Loucy (cell line): Measurements from ENCODE around the gene GPR15.

Experiments
- H2AFZ ChIP-seq: fragments of 200-600 bp; sonication (generic); 2 replicates; pipeline ENCODE4 v1.6.0; 2016; ENCODE audit warnings: antibody characterized with exemption, mild to moderate bottlenecking, low read length, moderate library complexity
- H3F3A ChIP-seq: fragments of 200-600 bp; 2 replicates; pipeline ENCODE4 v1.6.0; 2016; ENCODE audit warnings: antibody characterized with exemption, low read depth, mild to moderate bottlenecking
- H3K27me3 ChIP-seq: fragments of 200-600 bp; sonication (generic); 2 replicates; pipeline ENCODE4 v1.6.1; 2014; ENCODE audit warnings: low read length, mild to moderate bottlenecking; ENCODE audit not compliant: insufficient read depth, poor library complexity, severe bottlenecking
- H3K36me3 ChIP-seq: fragments of 200-600 bp; sonication (generic); 2 replicates; pipeline ENCODE4 v1.6.1; 2016; ENCODE audit warnings: low read length; ENCODE audit not compliant: insufficient read depth
- H3K4me1 ChIP-seq: fragments of 200-600 bp; sonication (generic); 2 replicates; pipeline ENCODE4 v1.5.1; 2014; ENCODE audit warnings: low read length, mild to moderate bottlenecking; ENCODE audit not compliant: insufficient read depth, poor library complexity, severe bottlenecking
- H3K4me2 ChIP-seq: fragments of 200-600 bp; sonication (generic); 2 replicates; pipeline ENCODE4 v1.6.0; 2014; ENCODE audit warnings: antibody characterized with exemption, low read length, low read depth, mild to moderate bottlenecking; ENCODE audit not compliant: poor library complexity, severe bottlenecking
- H3K4me3 ChIP-seq: fragments of 200-600 bp; sonication (generic); 2 replicates; pipeline ENCODE4 v1.5.1; 2014; ENCODE audit warnings: low read length, mild to moderate bottlenecking, mixed read lengths; ENCODE audit not compliant: poor library complexity, severe bottlenecking
- H3K79me2 ChIP-seq: fragments of 200-600 bp; sonication (generic); 2 replicates; pipeline ENCODE4 v1.6.1; 2014; ENCODE audit warnings: low read length; ENCODE audit not compliant: insufficient read depth
- H3K9ac ChIP-seq: fragments of 200-600 bp; sonication (generic); 2 replicates; pipeline ENCODE4 v1.6.0; 2014; ENCODE audit warnings: mild to moderate bottlenecking, low read depth, low read length, moderate library complexity; ENCODE audit not compliant: poor library complexity, severe bottlenecking
- H3K9me2 ChIP-seq: fragments of 200-600 bp; sonication (generic); replicated peaks from 2 replicates; pipeline ENCODE4 v1.6.1; 2016; ENCODE audit warnings: low read depth, low read length, mixed read lengths
- H3K9me3 ChIP-seq: fragments of 200-600 bp; sonication (generic); 2 replicates; pipeline ENCODE4 v1.6.1; 2014; ENCODE audit warnings: mild to moderate bottlenecking, antibody characterized with exemption, low read length, low read depth; ENCODE audit not compliant: insufficient read depth
- H4K20me1 ChIP-seq: fragments of 200-600 bp; sonication (generic); 2 replicates; pipeline ENCODE4 v1.6.0; 2014; ENCODE audit warnings: antibody characterized with exemption, low read length, mild to moderate bottlenecking; ENCODE audit not compliant: insufficient read depth, poor library complexity, severe bottlenecking
- EZH2phosphoT487 ChIP-seq: fragments of 200-600 bp; IDR thresholded peaks from 2 replicates; pipeline ENCODE4 v1.6.1; 2018; ENCODE audit warnings: antibody characterized with exemption, mild to moderate bottlenecking, moderate library complexity, borderline replicate concordance
- TF ChIP-seq, protein P1 (sequence below): fragments of 200-600 bp; sonication (generic); conservative IDR thresholded peaks from 2 replicates; pipeline ENCODE4 v1.5.1; 2014; ENCODE audit warnings: mild to moderate bottlenecking, antibody characterized with exemption, low read length

Gene GPR15

DNA sequence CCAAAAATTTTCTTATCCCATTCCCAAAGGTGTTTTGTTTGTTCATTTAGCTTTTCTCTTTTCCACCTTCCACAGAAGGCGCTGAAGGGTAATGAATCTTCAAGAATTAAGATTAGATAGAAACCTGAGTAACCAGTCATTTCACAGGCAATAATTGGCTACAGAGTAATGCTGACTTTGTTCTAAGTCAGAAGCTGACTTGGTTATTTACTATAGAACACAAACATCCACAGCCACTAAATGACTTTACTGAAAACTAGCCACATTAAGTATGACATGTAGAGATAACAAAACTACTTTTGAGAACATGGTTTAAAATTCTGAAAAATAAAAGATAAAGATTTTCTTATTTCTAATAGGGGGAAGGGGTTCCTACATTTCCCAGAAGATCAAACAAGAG lies 16.8 kb upstream of the GPR15 start:
- H3K36me3 ChIP-seq: peaks cover 5% of the 10 kb centered on the region; the same call in 1 of the 2 replicates
- peaks cover 22% of the 10 kb centered on the region for H4K20me1 ChIP-seq
- peaks cover 24% of the 10 kb centered on the region for H3K79me2 ChIP-seq
- peaks cover 22% of the 10 kb centered on the region for H3K4me1 ChIP-seq
- no peaks in the 10 kb centered on the region for H3K27me3 ChIP-seq
- TF ChIP-seq, protein P1, sequence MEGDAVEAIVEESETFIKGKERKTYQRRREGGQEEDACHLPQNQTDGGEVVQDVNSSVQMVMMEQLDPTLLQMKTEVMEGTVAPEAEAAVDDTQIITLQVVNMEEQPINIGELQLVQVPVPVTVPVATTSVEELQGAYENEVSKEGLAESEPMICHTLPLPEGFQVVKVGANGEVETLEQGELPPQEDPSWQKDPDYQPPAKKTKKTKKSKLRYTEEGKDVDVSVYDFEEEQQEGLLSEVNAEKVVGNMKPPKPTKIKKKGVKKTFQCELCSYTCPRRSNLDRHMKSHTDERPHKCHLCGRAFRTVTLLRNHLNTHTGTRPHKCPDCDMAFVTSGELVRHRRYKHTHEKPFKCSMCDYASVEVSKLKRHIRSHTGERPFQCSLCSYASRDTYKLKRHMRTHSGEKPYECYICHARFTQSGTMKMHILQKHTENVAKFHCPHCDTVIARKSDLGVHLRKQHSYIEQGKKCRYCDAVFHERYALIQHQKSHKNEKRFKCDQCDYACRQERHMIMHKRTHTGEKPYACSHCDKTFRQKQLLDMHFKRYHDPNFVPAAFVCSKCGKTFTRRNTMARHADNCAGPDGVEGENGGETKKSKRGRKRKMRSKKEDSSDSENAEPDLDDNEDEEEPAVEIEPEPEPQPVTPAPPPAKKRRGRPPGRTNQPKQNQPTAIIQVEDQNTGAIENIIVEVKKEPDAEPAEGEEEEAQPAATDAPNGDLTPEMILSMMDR: no peak
- H3K4me3 ChIP-seq: no peak overlapping the region
- no peak overlapping the region for H3K4me2 ChIP-seq
- H2AFZ ChIP-seq: no peak overlapping the region
- no peak overlapping the region for H3K9ac ChIP-seq
- H3F3A ChIP-seq: no peaks in the 10 kb centered on the region
- no peaks in the 10 kb centered on the region for H3K9me3 ChIP-seq
- H3K9me2 ChIP-seq: no peaks in the 10 kb centered on the region

DNA sequence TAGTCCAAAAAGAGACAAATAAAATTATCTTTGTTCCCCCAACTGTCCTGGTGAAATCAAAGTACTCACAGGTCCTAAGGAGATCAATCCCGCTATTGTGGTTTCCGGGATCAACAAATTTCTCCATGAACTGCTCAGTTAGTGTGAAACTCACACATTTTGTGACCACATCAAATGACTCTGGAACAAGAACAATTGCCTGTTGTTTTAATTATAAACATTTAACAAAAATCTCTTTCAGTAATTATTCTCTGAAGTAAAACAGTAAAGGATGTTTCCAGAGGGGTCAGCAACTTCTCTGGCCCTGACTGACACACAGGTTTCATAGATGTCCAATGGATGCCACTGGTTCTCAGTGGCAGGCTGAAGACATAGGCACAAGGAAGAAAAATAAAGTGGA lies 13.0 kb upstream of the GPR15 start:
- H3K4me3 ChIP-seq: peak overlapping the region; percentile 88
- peaks cover 5% of the 10 kb centered on the region; the same call in 1 of the 2 replicates for H3K36me3 ChIP-seq
- H3K79me2 ChIP-seq: peaks cover 50% of the 10 kb centered on the region

DNA sequence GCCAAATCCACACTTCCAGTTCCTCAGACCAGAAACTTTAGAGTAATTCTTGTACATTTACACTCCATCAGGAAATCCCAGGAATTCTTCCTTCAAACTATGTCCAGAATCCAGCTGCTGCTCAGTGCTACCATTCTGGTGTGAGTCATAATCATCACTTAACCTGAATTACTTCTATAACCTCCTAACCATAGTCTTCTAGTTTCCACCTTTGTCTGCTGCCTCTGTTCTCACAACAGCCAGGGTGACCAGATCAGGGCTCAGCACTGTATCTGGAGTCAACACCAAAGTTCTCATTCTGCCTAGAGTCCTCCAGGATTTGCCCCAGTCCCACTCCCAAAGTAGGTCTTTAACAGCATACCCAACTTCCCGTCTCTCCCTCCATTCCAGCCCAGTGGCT lies 12.4 kb upstream of the GPR15 start:
- Histone ChIP-seq H3K36me3 (peaks cover 5% of the 10 kb centered on the region; the same call in 1 of the 2 replicates), H3K9ac (no peak overlapping the region), H3K4me1 (peaks cover 44% of the 10 kb centered on the region), H3K9me3 (no peaks in the 10 kb centered on the region), H3K4me2 (peak overlapping the region; percentile 88), H3K4me3 (peak overlapping the region; percentile 88), H3K79me2 (peaks cover 50% of the 10 kb centered on the region), H2AFZ (no peak overlapping the region), H3F3A (no peaks in the 10 kb centered on the region), H3K27me3 (no peaks in the 10 kb centered on the region), H3K9me2 (no peaks in the 10 kb centered on the region), H4K20me1 (peaks cover 36% of the 10 kb centered on the region)
- TF ChIP-seq EZH2phosphoT487: no peak
- TF ChIP-seq, protein P1: no peak

More for the DNA sequence above, 13.0 kb upstream of the GPR15 start:
- no peaks in the 10 kb centered on the region for H3K27me3 ChIP-seq
- H3K9ac ChIP-seq: no peak overlapping the region
- no peaks in the 10 kb centered on the region for H3K9me3 ChIP-seq
- H4K20me1 ChIP-seq: peaks cover 36% of the 10 kb centered on the region
- TF ChIP-seq, protein P1: no peak
- no peak for TF ChIP-seq EZH2phosphoT487
- peaks cover 44% of the 10 kb centered on the region for H3K4me1 ChIP-seq
- peak overlapping the region; percentile 88 for H3K4me2 ChIP-seq
- H3K9me2 ChIP-seq: no peaks in the 10 kb centered on the region
- H2AFZ ChIP-seq: no peak overlapping the region
- no peaks in the 10 kb centered on the region for H3F3A ChIP-seq
